ENCODE results near the gene ZNF740. TPM values are rescaled to one million over a fixed set of nuclear protein-coding genes. Genes with fewer than 3 reads are reported as not detected.

ZNF740 gene
- total RNA-seq, 1 experiment from 2014 or later: 12.0 TPM

DNA sequence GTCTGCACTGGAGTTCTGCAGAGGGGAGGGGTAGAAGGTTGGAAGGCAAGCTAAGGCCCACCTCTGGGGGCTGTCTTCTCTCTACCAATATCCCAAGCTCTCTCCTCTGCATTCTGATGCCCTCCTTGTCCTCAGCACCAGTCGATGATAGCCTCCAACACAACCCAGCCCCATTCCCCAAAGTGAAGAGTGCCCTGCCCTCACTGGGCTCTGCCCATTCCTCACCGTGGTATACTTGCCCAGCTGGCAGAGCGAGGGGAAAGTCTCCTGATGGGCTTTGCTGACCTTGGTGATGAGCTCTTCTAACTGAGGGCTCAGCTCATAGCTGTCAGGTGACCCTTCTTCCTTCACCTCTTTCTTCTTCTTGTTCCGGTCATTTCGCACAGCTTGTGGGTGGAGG lies 33.7 kb downstream of the ZNF740 start:
- no peak for DNase-seq (ENCODE audit: low read depth)

DNA sequence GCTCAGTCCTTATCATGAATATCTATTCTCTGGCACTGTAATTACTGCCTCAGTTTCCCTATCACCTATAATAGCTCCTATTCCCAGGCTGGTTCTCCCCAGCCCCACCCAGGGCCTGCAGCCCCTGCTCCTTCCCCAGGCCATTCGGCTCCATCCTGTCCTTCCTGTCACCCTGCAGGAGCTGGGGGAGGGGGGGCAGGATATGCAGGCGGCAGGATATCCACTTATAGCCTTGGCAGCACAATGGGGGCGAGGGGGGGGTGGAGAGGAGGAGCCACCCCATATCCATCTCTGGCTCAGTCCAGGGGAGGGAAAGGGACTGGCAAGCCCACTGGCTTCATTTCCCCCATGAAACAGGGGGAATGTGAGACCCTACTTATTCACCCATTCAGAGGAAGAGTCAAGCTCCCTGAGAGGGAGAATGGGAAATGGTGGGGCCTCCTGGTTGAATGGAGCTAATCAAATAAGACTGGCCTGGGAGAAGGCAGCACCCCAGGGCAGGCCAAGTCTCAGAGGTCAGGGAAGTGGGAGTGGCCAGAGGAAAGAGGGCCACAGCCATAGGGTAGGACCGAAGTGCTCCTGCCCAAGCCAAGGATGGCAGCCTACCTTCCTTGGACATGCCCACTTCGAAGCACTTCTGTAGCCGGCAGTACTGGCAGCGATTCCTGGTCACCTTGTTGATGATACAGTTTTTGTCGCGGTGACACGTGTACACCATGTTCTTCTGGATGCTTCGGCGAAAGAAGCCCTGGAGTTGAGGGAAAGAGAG lies 34.3 kb downstream of the ZNF740 start:
- DNase-seq (ENCODE audit: low read depth): no peak

DNA sequence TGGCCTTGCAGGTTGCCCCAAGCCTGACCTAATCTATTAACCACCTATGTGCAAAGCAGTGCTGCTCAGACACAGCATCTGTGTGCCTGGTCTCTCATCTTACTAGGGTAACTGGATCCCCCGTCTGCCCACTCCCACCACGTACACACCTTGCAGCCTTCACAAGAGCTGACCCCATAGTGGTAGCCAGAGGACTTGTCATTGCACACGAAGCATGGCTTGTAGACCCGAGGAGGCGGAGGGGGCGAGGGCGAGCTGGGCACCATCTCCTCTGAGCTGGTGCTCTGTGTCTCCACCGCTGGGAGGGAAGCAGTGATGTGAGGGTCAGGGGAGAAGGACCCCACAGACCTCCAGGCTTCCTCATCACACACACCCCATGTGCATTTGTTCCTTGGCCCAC lies 35.0 kb downstream of the ZNF740 start:
- no peak for DNase-seq (ENCODE audit: low read depth)

DNA sequence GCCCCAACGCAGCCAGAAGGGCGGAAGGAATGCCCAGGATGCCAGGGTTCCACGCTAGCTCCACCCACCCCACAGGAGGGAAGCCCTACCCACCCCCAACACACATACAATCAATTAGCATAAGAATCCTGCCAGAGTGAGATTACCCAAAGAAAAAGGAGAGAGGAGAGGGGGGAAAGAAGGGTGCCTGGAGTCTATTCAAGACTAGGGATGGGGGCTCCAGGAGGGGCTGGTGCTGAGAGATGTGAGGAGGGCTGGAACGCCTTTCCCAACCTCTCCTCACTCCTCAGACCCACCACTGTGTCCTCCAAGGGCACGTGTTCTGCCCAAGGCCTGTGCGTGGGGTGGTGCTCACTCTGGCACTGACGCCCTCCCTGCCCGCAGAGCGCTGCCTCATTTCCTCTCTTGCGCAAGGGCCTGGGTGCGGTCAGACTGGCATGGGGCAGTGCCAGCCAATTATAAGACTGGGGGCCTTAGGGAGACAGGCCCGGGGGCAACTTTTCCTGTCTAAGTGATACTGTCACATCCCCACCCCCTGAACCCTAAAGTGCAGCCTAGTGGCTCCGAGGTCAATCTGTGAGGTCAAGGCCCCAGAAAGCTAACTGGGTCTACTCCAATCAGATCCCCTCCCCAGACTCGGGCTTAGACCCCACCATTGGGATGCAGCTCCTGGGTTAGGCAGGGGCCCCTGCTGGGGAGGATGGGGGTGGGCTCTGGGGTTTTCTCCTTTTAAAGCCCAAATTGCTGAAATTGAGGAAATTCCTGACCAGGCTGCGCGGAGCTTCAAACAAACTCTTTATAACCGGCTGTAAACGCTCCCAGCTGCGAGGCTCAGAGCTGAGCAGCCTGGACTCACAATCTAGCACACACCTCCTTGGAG lies 36.8 kb downstream of the ZNF740 start:
- DNase-seq (ENCODE audit: low read depth): peak; percentile 80

DNA sequence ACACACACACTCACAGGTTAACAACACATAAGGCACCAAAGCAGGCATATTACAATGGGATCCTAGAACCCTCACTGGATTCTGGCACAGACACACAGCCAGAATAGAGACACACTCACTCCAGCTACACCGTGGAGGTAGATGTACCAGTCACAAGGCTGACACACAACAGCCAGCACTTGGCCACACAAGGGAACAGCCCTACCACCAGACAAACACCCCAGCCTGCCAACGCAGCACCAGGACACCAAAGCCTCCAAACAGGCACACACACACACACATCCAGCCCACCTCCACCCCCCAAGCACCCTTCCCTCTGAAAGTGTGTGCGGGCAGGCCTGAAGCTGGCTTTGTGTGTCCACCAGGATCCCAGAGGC lies 37.4 kb downstream of the ZNF740 start:
- no peak for DNase-seq (ENCODE audit: low read depth)

DNA sequence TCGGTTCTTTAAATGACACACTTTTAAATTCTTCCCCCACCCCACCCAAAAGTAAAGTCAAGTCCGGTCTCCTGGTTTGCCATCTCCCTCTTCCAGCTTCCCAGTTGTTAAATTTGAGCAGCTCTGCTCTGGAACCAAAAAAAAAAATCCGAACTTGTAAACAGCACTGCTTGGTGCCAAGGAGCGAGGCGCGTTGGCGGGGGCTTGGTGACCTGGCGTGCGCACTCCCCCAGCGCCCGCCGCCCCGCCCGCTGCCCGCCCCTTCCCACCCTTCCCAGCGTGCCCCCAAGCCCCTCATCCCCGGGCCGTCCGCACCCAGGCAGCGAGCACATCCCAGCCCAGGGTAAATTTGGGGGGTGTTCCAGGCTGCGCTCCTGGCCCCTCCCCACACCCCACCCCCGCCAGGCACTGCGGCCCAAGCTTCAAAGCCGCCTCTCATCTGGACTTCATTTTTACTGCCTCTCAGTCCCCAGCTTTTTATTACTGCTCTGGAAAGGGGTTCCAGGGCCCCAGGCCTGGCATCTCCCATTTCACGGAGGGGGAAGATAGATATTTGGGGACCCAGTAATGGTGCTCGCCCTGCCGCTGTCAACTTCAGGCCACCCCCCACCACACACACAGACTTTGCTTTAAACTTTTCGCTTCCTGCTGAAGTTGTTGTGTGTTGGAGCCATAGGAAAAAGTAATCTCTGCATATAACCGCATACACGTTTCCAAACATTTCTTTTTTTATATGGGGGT lies 38.2 kb downstream of the ZNF740 start:
- DNase-seq (ENCODE audit: low read depth): no peak

DNA sequence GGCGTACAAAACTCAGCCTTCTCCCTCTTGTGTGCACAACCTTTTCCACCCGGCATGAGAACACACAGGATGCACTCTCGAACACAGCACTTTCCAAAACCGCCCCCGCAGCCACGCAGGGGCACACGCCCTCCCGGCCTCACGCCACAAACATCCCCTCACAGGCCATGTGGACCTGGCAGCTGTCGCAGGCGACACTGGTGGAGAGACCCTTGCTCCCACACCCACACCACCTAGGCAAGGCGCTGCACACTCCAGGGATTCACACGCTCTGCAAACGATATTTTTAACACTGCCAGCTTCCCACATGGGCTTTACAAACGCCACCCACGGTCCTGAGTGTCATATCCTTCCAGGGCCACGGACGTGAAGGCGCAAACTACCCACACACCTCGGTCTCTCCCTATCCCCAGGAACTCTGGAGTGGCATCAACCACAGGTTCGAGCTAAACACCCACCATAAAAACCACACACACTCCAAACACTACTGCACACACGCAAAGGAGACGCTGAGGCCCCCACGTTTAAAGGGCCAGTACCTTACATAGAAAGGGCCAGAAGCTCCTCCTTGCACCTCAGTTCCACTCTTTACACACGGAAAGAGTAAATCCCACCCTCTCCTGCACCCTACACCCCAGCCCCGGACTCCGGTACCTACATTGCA lies 38.9 kb downstream of the ZNF740 start:
- DNase-seq (ENCODE audit: low read depth): peak; percentile 63

DNA sequence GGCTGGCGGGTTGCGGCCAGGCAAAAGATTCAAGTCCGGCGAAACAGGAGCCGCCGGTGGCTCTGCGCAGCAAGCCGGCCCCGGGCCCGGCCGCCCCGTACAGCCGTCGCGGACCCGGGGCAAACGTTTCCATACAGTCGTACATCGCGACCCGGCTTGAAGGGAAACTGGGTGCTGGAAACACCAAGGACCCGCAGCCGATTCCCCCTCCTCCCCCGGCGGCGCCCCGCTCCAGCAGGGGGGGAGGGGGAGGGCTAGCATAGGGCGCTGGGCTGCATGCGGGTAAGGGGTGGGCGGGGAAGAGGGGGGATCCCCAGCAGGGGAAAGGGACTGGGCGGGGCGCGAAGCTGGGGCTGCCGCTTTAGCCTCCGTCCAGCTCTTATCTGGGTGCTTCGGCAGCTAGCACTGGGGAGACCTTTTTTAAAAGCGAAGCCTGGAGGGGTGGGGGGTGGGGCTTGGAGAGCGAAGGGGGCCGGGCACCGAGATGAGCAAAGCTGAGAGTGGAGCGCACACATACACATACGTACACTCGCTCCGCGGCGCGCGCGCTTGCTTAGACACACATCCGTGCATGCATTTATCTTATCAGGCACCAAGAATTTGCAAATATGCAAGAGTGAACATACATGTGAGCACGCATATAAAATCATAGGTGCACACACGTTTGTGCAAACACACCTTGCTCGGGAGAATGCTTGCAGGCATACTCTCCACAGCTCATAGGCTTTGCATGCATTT lies 39.6 kb downstream of the ZNF740 start:
- DNase-seq (ENCODE audit: low read depth): peak; percentile 84

DNA sequence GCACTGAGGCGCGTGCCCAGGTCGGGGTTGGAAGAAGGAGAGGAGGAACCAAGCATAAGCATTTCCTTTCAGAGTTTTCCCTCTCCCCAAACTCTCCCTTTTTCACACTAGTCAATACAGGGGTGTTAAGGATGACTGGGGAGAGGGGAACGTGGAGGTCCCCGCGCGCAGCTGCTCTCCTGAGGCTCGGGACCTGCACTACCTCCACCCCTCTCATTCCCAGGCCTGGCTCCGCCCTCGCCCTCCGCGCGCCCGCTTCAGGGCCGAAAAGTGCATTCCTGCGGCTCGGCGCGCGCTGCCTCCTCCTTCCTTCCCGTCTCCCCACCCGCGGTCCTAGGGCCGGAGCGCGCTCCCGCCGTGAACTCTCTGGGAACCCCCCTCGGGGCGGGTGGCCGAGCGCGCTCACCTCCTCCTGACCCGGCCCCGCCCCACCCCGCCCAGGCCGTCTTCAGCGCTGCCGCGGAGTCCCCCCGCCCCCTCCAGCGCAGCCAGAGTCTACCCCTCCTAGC lies 40.2 kb downstream of the ZNF740 start:
- peak; percentile 97 for DNase-seq (ENCODE audit: low read depth)

DNA sequence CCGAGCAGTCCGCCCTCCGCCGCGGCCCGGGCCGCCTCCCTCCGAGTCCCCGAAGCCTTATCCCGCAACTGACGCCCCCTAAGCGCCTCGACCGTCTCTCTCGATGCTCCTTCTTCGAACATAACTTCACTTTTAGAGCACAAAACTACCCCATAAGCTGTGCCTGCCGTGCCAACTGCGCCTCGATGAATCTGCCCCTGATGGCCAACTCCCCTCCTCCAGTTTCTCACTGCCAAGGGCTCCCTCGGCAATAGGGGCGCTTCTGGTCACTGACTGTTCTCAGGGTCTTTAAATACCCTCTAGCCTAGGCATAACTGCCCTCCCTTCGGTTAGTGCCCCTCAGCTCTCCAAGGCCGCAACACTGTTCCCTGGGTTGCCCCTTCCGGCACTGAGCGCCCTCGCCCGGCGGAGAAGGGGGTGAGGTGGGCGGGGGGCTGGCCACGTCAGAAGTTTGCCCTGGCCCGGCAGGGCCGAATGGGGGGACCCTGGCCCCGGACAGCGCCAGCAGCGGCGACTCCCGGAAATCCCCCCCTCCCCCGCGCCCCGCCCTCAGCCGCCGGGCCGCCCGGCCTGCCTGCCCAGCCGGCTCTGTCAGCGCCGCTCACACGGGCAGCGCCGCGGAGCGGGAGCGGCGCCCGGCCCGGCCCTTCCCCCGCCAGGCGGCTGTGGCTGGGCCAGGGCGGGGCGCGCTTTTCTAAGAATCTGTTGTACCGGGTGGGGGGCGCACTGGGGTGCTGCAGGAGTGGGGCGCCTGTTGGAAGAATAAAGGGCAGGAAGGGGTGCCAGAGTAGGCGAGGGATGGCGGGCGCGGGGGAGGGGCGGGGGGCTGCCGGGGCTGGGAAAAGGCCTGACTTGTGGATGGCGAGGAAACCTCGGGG lies 40.9 kb downstream of the ZNF740 start:
- peak; percentile 74 for DNase-seq (ENCODE audit: low read depth)

DNA sequence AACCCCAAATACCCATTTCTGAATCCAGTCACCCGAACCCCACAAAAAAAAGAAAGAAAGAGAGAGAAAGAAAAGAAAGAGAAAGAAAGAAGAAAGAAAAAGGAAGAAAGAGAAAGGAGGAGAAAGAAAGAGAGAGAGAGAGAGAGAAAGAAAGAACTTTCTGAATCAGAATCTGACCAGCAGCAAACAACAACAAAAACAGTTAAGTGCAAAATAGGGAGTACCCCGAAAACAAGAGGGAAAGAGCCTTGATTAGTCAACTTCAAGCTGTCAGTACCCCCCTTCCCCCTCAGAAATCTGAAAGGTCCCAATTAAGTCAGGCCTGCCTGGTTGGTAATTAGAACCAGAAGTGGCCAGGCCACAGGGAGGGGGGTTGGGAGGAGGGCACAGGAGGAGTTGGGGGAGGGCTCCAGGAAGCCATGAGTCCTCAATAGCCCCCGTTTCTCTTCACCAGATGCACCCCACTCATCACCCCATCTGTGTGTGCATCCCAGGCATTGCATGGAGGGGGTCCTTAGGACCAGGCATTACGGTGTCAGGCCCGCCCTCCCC lies 41.7 kb downstream of the ZNF740 start:
- DNase-seq (ENCODE audit: low read depth): no peak

DNA sequence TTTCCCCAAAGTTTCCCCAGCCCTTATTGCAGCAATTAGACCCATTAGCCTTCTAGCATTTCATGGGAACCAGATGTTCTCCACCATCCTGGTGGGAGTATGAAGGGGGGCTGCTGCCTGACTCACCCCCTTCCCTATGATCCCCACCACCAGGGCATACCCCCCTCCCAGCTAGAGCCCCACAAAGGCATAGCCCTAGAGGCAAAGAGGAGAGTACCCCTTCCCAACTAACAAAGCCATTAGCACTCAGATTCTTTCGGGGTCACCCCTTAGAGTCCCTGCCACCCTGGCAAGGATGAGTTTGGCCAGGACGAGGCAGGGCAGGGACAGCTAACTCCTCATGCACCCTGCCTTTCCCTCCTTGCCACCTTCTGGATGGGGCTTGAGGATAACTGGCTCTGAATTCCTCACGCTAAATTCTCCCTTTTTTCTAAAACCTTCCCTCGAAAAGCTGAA lies 42.3 kb downstream of the ZNF740 start:
- no peak for DNase-seq (ENCODE audit: low read depth)

DNA sequence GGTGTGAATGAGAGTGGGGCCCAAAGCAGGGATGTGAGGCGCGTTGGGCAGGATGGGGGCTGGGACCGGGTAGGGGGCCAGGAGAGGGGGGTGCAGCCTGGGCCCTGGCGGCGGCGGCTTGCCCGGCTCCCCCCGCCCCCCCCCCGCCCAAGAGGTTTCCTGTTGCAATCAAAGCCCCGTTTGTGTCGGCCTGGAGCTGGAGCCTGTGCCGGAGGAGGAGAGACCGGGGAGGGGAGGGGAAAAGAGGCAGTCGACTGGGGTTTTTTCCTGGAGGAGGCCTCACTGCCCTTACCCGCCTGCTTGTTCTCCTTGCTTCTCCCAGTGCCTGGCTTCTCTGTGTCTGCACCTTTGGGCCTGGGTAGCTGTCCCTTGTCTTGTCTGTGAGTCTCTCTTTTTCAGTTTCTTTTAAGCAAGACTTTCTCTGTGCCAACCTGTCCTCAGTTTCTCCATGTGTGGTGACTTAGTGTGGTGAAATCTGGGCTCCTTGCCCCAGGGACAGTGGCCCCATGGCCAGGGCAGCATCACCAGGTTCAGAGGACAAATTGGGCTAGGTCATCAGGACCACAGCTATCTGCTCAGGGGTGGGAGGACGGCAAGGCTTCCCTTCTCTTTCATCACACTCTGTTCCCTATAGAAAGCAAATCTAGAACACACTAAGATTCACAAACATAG lies 43.0 kb downstream of the ZNF740 start:
- DNase-seq (ENCODE audit: low read depth): no peak

DNA sequence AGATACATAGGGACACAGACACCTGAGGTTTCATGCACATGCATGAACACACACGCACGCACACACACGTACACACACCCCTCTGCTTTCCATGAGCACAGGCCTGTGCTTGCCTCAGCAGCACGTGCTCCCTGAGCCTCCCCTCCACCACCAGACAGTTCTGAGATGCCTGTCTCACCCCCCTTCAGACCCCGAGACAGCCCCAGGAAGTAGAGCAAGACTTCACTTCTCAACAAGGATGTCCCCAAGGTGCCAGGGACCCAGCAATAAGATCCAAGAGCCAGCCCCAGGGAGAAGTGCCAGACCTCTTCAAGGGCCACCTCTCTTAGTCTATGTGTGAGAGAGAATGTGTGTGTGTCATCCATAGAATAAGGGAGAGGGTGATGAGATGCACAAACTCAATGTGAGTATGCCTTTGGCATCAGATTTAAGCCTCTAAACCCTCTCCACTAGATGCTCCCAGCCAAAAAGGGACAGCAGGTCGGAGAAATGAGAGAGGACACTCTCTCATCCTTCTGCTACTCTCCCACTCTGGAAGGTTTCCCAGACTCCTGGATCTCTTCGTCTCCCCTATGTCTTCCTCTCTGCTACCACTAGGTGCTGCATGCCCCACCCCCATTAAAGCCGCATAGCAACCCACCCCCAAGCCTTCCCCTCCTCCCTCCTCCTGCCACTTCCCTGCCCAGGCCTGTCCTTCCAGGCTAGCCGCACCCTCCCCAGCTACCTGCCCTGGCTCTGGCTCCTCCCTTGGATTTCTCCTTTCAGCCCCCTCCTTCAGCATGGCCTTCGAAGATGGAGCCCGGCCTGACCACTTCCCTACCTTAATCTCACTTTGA lies 43.8 kb downstream of the ZNF740 start:
- DNase-seq (ENCODE audit: low read depth): no peak

DNA sequence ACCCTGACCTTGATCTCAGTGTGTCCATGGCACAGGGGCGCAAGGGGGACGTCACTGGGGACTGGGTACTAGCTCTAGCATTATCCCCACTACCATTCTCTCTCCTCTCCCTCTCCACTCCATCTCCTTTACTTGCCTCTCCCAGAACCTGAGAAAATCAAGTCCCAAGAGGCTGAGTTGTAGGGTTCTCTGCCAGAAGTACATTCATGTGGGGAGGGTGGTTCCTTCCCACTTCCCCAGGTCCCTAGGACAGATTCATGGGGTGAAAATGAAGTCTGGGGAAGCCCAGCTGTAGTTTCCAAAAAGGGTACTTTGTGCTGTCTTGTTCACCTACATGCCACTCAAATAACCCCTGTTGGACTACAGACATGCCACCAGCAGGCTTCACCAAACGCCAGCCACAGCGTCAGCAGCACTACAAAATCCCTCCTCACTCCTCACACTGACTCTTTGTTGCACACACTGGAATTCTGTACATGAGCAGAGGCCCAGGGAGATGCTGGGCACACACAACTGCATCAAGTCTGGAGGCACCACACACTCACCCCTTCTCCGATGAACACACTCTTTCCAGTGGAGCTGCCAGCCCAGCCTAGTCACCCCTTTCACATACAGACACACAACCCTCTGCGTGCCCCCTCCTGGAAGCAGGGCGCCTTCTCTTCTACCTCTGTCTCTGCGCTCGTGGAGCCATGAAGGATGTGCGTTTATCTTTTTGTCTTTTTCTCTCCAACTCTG lies 44.5 kb downstream of the ZNF740 start:
- DNase-seq (ENCODE audit: low read depth): no peak

DNA sequence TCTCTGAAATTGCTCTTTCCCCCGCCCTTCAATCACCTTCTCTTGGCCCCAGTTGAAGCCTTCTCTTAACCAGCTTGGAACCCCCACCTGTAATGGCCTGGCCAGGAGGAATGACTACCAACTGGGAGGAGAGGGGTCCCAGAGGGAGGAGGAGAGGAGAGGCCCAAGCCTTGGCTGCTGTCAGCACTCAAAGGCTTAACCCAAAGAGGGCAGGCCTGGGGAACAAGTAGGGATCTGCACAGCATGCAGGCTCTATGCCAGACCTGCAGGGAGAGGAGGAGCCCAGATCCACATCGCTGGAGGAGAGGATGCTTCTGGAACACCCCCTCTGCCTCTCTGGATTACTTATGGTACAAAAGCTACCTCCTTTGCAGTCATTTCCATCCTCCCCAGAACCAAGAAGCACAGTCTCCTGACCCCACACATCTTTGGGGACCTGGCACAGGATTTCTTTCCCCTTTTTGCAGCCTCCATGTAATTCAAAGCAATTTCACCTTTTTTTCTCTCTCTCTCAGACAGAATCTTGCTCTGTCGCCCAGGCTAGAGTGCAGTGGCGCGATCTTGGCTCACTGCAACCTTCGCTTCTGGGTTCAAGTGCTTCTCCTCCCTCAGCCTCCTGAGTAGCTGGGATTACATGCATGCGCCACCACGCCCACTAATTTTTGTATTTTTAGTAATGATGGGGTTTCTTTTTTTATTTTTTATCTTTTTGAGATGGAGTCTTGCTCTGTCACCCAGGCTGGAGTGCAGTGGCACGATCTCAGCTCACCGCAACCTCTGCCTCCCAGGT lies 45.3 kb downstream of the ZNF740 start:
- DNase-seq (ENCODE audit: low read depth): no peak

Data from Daoy (cell line).